Dedifferentiated amniotic fluid mesenchymal stem cell (primary cell): Measurements from ENCODE around the gene ATP2B3.
A peak's percentile ranks its signal among the peaks of the same experiment; 100 is the strongest.

ENCODE experiments used
- DNase-seq: peaks from one replicate; pipeline ENCODE4 v3.0.0-alpha.2; 2016; ENCODE audit errors: extremely low spot score

ATP2B3 gene

GRCh38 chrX:153537526-153538295, 20.3 kb downstream of the ATP2B3 start:
- no peak for DNase-seq

- DNase-seq: no peak
Observed at GRCh38 chrX:153538424-153538823, 21.0 kb downstream of the ATP2B3 start.

- DNase-seq: peak; percentile 16
Observed at GRCh38 chrX:153539171-153539978, 21.9 kb downstream of the ATP2B3 start.

- no peak for DNase-seq
Observed at GRCh38 chrX:153539979-153540358, 22.5 kb downstream of the ATP2B3 start.

- DNase-seq: no peak
Observed at GRCh38 chrX:153544727-153545126, 27.3 kb downstream of the ATP2B3 start.

- DNase-seq: no peak
Observed at GRCh38 chrX:153546386-153546785, 28.9 kb downstream of the ATP2B3 start.

GRCh38 chrX:153547195-153547594, 29.8 kb downstream of the ATP2B3 start:
- DNase-seq: no peak

GRCh38 chrX:153549231-153549630, 31.8 kb downstream of the ATP2B3 start:
- no peak for DNase-seq

GRCh38 chrX:153549807-153550206, 32.4 kb downstream of the ATP2B3 start:
- no peak for DNase-seq

GRCh38 chrX:153551135-153551534, 33.7 kb downstream of the ATP2B3 start:
- no peak for DNase-seq

- DNase-seq: no peak
Observed at GRCh38 chrX:153554519-153555167, 37.2 kb downstream of the ATP2B3 start.

GRCh38 chrX:153556767-153557166, 39.3 kb downstream of the ATP2B3 start:
- DNase-seq: no peak

GRCh38 chrX:153557618-153558355, 40.3 kb downstream of the ATP2B3 start:
- no peak for DNase-seq

GRCh38 chrX:153560000-153560399, 42.6 kb downstream of the ATP2B3 start:
- DNase-seq: no peak

GRCh38 chrX:153560466-153560865, 43.0 kb downstream of the ATP2B3 start:
- DNase-seq: no peak

- no peak for DNase-seq
Observed at GRCh38 chrX:153561337-153561736, 43.9 kb downstream of the ATP2B3 start.

- DNase-seq: no peak
Observed at GRCh38 chrX:153562546-153562945, 45.1 kb downstream of the ATP2B3 start.

- DNase-seq: no peak
Observed at GRCh38 chrX:153564047-153564606, 46.7 kb downstream of the ATP2B3 start.

GRCh38 chrX:153565996-153566580, 48.6 kb downstream of the ATP2B3 start:
- DNase-seq: no peak

GRCh38 chrX:153568451-153569011, 51.1 kb downstream of the ATP2B3 start:
- no peak for DNase-seq

GRCh38 chrX:153569475-153569874, 52.0 kb downstream of the ATP2B3 start:
- no peak for DNase-seq
